Smooth muscle cell (in vitro differentiated cells): ENCODE results near the gene IDUA. TPM values are rescaled to one million over a fixed set of nuclear protein-coding genes. Genes with fewer than 3 reads are reported as not detected.

Source experiments
- DNase-seq: peaks from one replicate; lab custom pipeline; 2025; ENCODE audit not compliant: unreplicated experiment; lab: John Stamatoyannopoulos, UW
- H2AFZ ChIP-seq: fragments of 200-600 bp; sonication (generic); 2 replicates; pipeline ENCODE4 v1.6.0; 2016; ENCODE audit warnings: antibody characterized with exemption, low read depth, mild to moderate bottlenecking
- H3F3A ChIP-seq: fragments of 200-600 bp; sonication (generic); 2 replicates; pipeline ENCODE4 v1.6.0; 2017; ENCODE audit warnings: antibody characterized with exemption, low read depth
- H3K27ac ChIP-seq: fragments of 200-600 bp; sonication (generic); 2 replicates; pipeline ENCODE4 v1.5.1; 2016; ENCODE audit warnings: low read depth, mild to moderate bottlenecking
- H3K27me3 ChIP-seq: fragments of 200-600 bp; sonication (generic); 2 replicates; pipeline ENCODE4 v1.6.1; 2016; ENCODE audit warnings: low read depth, mild to moderate bottlenecking
- H3K36me3 ChIP-seq: fragments of 200-600 bp; sonication (generic); 2 replicates; pipeline ENCODE4 v1.5.1; 2016; ENCODE audit warnings: low read depth
- H3K4me1 ChIP-seq: fragments of 200-600 bp; sonication (generic); 2 replicates; pipeline ENCODE4 v1.5.1; 2016; ENCODE audit warnings: low read depth
- H3K4me2 ChIP-seq: fragments of 200-600 bp; sonication (generic); 2 replicates; pipeline ENCODE4 v1.6.0; 2016; ENCODE audit warnings: mild to moderate bottlenecking
- H3K4me3 ChIP-seq: fragments of 200-600 bp; sonication (generic); 2 replicates; pipeline ENCODE4 v1.5.1; 2016; ENCODE audit warnings: mild to moderate bottlenecking
- H3K79me2 ChIP-seq: fragments of 200-600 bp; sonication (generic); 2 replicates; pipeline ENCODE4 v1.6.0; 2016; ENCODE audit warnings: low read depth, mild to moderate bottlenecking
- H3K9ac ChIP-seq: fragments of 200-600 bp; sonication (generic); 2 replicates; pipeline ENCODE4 v1.6.0; 2016; ENCODE audit warnings: low read depth
- H3K9me3 ChIP-seq: fragments of 200-600 bp; sonication (generic); replicated peaks from 2 replicates; pipeline ENCODE4 v1.5.1; 2016; ENCODE audit warnings: low read depth
- H4K20me1 ChIP-seq: fragments of 200-600 bp; sonication (generic); 2 replicates; pipeline ENCODE4 v1.6.0; 2016; ENCODE audit warnings: low read depth
- CTCF ChIP-seq: fragments of 200-600 bp; sonication (generic); IDR thresholded peaks from 2 replicates; pipeline ENCODE4 v1.5.1; 2017; ENCODE audit warnings: borderline replicate concordance, mild to moderate bottlenecking, antibody characterized with exemption; ENCODE audit not compliant: insufficient read depth, poor library complexity, severe bottlenecking
- WGBS: methylation state at CpG from one replicate; pipeline ENCODE4 v1.1.7; 2016; ENCODE audit warnings: low lambda C conversion rate; 5-methylcytosine and 5-hydroxymethylcytosine counted together
- polyA plus RNA-seq: library from polyadenylated mRNA; unstranded; fragments of >200 nt; fragmentation: Nextera tagmentation; extraction: Ambion mirVana; gene quantifications from 2 replicates; pipeline ENCODE4 v1.2.1, GENCODE V29; 2016
- total RNA-seq: library from RNA; depleted of rRNA; stranded (reverse); fragments of >200 nt; gene quantifications from 2 replicates; pipeline ENCODE4 v1.2.3, GENCODE V29; 2014

The IDUA gene
- total and polyA plus RNA-seq, 2 experiments from 2014 or later, result 6.3 to 49.9 TPM

DNA sequence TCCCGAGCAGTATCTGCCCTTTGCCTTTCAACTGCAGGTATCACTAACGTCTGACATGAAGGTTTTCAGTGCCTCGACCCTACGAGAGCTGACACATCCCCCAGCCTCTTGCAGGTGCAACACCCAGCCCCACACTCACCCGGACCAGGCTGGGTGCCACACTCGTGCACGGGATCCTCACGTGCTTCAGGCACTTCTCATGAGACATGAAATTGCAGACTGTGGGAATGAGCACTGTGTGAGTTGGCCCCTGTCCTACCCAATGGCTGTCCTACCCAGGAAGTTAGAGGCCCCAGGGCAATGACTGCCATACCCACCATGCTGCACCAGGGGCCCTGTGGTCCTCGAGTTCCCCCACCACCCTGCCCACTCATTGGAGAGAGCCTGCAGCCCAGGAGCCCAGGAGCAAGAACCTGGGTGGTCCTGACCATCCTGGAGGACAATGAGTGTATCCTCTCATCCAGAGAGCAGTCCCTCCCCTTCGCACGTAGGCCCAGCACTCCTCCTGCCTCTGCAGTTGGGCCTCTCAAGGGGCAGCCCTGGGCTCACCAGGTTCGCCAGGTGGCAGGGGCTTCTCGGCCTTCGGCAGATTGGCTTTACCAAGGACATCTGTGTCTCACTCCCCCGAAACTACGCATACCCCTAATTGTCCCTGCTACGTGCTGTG lies 15.9 kb upstream of the IDUA start:
- no peak overlapping the region for H3K27ac ChIP-seq
- no peaks in the 10 kb centered on the region for H3K9me3 ChIP-seq
- H3K4me2 ChIP-seq, result no peak overlapping the region
- TF ChIP-seq CTCF, result no peak
- H3F3A ChIP-seq, result no peaks in the 10 kb centered on the region
- H2AFZ ChIP-seq, result no peak overlapping the region
- peaks cover 5% of the 10 kb centered on the region for H3K4me1 ChIP-seq
- no peak overlapping the region for H3K4me3 ChIP-seq
- DNase-seq, result no peak
- H3K27me3 ChIP-seq, result peaks cover 5% of the 10 kb centered on the region
- H3K36me3 ChIP-seq, result no peaks in the 10 kb centered on the region
- H3K9ac ChIP-seq, result no peak overlapping the region
- H4K20me1 ChIP-seq, result peaks cover 44% of the 10 kb centered on the region
- H3K79me2 ChIP-seq, result peaks cover 7% of the 10 kb centered on the region
- WGBS, result 91% methylated on average over 17 of the region's 17 CpGs

DNA sequence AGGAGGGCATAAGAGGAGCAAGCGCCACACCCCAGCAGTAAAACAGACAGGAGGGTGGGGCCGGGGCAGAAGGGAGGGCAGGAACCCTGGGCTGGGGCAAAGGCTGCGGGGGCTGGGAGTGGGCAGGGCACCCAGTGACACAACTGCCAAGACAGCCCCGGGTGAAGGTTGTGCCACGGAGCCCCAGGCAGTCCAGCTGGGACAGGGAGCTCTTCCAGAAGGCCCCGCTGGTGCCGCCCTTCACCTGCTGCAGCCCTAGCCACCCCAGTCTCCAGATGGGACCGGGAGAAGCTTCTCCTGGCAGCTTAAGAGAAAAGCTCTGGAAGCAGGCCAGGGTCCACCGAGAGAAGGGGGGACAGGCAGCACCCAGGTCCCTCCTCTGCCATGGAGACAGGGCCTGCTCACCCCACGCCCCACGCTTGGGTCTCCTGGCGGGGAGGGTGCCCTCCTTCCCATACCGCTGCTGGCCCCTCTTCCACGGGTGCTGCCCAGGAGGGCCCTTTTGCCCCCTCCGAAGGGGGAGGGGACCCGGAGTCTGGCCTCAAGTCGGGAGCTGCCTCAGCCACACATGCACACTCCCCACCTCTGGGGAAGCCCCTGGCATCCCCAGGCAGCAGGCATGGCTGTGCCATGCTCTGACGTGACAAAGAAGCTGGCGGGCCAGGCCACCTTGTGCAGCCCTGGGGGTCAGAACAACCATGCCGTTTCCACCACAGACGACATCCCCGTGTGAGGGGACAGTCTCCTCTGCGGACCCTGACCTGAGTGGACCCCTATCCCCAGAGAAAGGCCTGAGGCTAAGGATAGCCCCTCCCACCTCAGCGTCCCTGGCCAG lies 15.0 kb upstream of the IDUA start:
- Histone ChIP-seq H2AFZ (no peak overlapping the region), H3K4me2 (peak overlapping the region; percentile 100), H3K4me3 (peak overlapping the region; percentile 85), H3K36me3 (no peaks in the 10 kb centered on the region), H3K4me1 (peaks cover 5% of the 10 kb centered on the region), H3K79me2 (peaks cover 7% of the 10 kb centered on the region), H3K27me3 (peaks cover 5% of the 10 kb centered on the region), H4K20me1 (peaks cover 44% of the 10 kb centered on the region), H3K9ac (no peak overlapping the region), H3K9me3 (no peaks in the 10 kb centered on the region), H3K27ac (no peak overlapping the region), H3F3A (no peaks in the 10 kb centered on the region)
- WGBS, result 90% methylated on average over 21 of the region's 24 CpGs
- DNase-seq, result no peak
- TF ChIP-seq CTCF, result no peak

- peaks cover 5% of the 10 kb centered on the region for H3K27me3 ChIP-seq
- no peaks in the 10 kb centered on the region for H3F3A ChIP-seq
- H3K4me3 ChIP-seq, result peak overlapping the region; percentile 85
- TF ChIP-seq CTCF, result no peak
- no peaks in the 10 kb centered on the region for H3K36me3 ChIP-seq
- H3K4me2 ChIP-seq, result peak overlapping the region; percentile 100
- H4K20me1 ChIP-seq, result peaks cover 44% of the 10 kb centered on the region
- H3K9ac ChIP-seq, result peak overlapping the region; percentile 39
- 6% methylated on average over 46 of the region's 65 CpGs for WGBS
- no peaks in the 10 kb centered on the region for H3K9me3 ChIP-seq
- H3K4me1 ChIP-seq, result peaks cover 5% of the 10 kb centered on the region
- no peak overlapping the region for H3K27ac ChIP-seq
- no peak for DNase-seq
- H3K79me2 ChIP-seq, result peaks cover 7% of the 10 kb centered on the region
- no peak overlapping the region for H2AFZ ChIP-seq
Observed at GRCh38 chr4:972651-973424, 14.0 kb upstream of the IDUA start.
